H7 (cell line): Measurements from ENCODE around the gene CCNG2. TPM values are rescaled to one million over a fixed set of nuclear protein-coding genes. Genes with fewer than 3 reads are reported as not detected.

Source experiments
- total RNA-seq: library from RNA; depleted of rRNA; stranded (reverse); fragments of >200 nt; shearing (Covaris generic); gene quantifications from 2 replicates; pipeline ENCODE4 v1.2.3, GENCODE V29; 2014; rRNA removed

Gene CCNG2
- total RNA-seq, 1 experiment from 2014 or later: 6.2 TPM

Other genes with a start within 250 kb of the CCNG2 start
- 63.1 and 64.7 TPM in 2 replicates for gene SEPTIN11, start 207.5 kb upstream of the CCNG2 start, total RNA-seq
- gene CCNI, start 81.2 kb upstream of the CCNG2 start, total RNA-seq: 149 and 177 TPM in 2 replicates